Neuron (in vitro differentiated cells): ENCODE measurements around the gene DTNA.

Experiments used
- H2AFZ ChIP-seq: one replicate; pipeline ENCODE4 v1.6.1; 2013; ENCODE audit warnings: low read depth, mild to moderate bottlenecking, inconsistent platforms, low read length, moderate library complexity
- H3K27me3 ChIP-seq: one replicate; pipeline ENCODE4 v1.6.1; 2013; ENCODE audit warnings: low read length; ENCODE audit not compliant: insufficient read depth
- H3K36me3 ChIP-seq: one replicate; pipeline ENCODE4 v1.6.1; 2013; ENCODE audit warnings: low read length; ENCODE audit not compliant: insufficient read depth
- H3K4me1 ChIP-seq: one replicate; pipeline ENCODE4 v1.6.1; 2013; ENCODE audit warnings: low read length; ENCODE audit not compliant: insufficient read depth
- H3K4me3 ChIP-seq: 2 replicates; pipeline ENCODE4 v1.5.1; 2013; ENCODE audit warnings: mild to moderate bottlenecking, low read length, moderate library complexity
- H3K9me3 ChIP-seq: one replicate; pipeline ENCODE4 v1.6.1; 2013; ENCODE audit warnings: low read length

Gene DTNA

DNA sequence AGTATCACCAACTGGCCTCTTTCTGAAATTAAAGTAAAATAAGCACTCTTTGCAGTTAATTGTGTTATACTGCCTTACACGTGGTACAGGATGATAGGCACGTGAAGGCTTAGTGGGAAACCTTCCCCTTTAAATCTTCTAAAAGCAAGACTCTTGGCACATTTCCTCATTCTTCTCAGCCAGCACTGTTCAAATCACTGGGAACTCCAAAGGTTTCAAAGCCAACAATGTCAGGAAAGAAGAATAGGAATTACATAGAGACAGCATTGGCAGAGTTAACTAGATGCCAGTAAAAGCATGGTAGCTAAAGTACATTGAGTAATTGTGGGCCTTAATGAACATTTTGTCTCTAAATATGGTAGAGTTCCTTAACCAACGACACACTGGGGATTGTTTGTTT is 96.4 kb downstream of the DTNA start:
- H2AFZ ChIP-seq, result no peak overlapping the region
- H3K4me3 ChIP-seq, result no peak overlapping the region
- peaks cover 6% of the 10 kb centered on the region for H3K4me1 ChIP-seq
- H3K27me3 ChIP-seq, result no peaks in the 10 kb centered on the region
- H3K36me3 ChIP-seq, result no peaks in the 10 kb centered on the region
- H3K9me3 ChIP-seq, result no peaks in the 10 kb centered on the region

DNA sequence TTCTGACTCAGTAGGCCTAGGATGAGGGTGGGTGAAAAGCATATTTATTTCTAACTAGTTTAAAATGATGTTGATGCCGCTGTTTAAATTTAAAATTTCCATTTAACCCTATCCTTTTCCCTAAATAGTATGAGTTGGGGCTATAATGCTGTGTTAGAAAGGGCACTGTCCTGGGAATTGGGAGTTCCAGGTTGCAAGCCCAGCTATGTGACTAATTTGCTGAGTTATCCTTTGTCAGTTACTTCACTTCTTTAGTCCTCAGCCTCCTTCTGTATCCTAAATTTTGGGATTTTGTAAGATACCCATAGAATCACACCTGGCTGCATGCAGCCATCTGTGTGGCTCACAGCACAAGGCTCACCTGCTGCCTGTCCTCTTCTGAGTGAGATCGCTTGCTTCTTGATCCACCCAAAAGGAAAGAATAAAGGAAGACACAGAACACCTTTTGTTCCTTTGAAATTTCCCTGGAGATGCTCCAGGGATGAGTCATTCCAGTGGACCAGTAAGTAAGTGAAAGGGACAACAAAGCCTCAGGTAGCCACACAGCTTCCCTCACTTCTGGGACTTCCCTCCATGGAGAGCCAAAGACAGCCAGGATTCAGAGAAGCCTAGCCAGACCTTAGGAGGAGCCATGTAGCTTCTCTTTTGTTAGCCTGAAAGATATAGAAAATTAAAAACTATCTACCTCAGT is 97.2 kb downstream of the DTNA start:
- Histone ChIP-seq H3K36me3 (no peaks in the 10 kb centered on the region), H3K4me3 (no peak overlapping the region), H2AFZ (no peak overlapping the region), H3K27me3 (no peaks in the 10 kb centered on the region), H3K9me3 (no peaks in the 10 kb centered on the region), H3K4me1 (peaks cover 6% of the 10 kb centered on the region)

DNA sequence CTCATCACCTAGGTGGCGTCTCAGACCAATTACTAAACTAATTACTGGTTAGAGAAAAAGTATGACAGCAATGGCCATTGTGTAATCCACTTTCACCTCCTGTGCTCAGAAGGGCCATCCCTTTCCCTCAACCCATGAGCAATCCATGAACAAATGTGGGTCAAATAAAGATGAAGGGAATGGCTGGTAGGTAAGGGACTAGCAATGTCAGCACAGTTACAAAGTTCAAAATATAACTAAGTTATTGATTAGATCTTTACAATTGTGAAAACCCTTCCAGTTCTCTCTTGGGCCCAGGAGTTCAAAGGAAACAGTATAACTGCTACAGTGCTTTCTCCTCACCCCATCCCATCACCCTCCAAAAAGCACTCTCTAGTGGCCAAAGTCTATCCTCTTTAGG is 98.3 kb downstream of the DTNA start:
- H3K27me3 ChIP-seq, result no peaks in the 10 kb centered on the region
- no peak overlapping the region for H2AFZ ChIP-seq
- H3K4me1 ChIP-seq, result peaks cover 6% of the 10 kb centered on the region
- no peaks in the 10 kb centered on the region for H3K36me3 ChIP-seq
- no peak overlapping the region for H3K4me3 ChIP-seq
- H3K9me3 ChIP-seq, result no peaks in the 10 kb centered on the region

DNA sequence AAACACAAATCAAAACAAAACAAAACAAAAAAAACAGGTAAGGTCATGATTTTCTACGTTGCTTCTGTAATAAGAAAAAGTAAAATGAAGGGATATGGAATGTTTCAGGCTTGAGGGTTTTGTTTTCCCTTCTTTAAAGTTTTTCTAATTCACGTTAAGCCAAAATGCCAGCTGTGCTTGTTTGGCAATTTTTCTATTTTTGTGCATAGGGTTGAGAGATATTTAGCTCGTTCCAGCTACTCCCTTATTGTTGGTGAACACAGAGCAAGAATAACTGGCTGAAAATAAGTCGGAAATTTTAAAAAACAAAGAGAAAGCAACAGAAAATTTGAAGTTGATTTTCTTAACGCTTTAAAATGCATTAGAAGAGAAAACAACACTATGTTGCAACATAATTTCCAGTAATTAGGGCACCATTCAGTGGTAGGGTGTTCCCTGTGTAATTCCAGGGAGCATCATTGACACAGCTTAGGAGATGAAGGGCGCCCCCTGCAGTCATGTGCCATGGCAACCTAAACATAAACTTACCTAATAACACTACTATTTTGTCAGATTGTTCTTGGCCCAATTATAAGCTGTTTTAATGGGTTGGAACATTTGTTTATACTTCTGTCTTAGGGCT is 99.5 kb downstream of the DTNA start:
- no peaks in the 10 kb centered on the region for H3K27me3 ChIP-seq
- H3K4me3 ChIP-seq, result no peak overlapping the region
- no peak overlapping the region for H2AFZ ChIP-seq
- H3K36me3 ChIP-seq, result no peaks in the 10 kb centered on the region
- H3K9me3 ChIP-seq, result no peaks in the 10 kb centered on the region
- H3K4me1 ChIP-seq, result no peaks in the 10 kb centered on the region

DNA sequence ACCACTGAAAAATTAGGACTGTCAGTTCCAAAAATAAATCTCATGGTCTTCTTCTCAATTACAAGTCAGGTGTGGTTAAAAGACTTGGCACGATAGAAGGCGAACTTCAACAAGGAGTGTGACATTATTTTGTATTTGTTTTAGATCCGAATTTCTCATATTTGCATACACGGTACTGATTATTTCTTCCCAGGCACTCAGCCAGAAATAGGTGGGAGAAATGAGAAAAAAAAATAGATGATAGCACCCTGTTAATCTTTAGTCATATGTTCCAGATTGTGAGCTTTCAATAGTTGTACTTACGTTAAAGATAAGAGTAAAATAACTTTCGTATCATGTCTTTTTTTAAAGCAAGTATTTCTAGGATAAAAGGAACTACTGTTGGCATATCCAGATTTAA is 106.1 kb downstream of the DTNA start:
- Histone ChIP-seq H3K36me3 (no peaks in the 10 kb centered on the region), H3K9me3 (no peaks in the 10 kb centered on the region)

DNA sequence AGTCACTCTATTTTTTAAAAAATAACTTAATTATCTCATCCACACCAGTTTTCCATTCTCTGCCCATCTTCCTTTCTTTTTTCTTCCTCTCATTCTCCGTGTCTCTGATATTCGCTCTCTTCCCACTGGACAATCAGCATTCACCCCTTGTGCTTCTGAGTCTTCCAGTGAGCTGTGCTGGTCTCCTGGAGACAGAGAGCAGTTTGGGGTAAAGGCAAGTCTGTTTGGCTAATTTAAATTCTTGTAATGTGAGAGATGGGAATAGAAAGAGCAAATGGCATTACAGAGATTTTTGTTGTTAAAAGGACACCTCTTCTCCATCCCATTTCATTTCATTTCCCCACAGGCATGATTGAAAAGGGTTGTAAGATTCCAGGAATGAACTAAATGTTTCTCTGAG is 107.5 kb downstream of the DTNA start:
- Histone ChIP-seq H3K27me3 (no peaks in the 10 kb centered on the region), H3K9me3 (no peaks in the 10 kb centered on the region), H3K4me3 (no peak overlapping the region), H3K4me1 (peaks cover 12% of the 10 kb centered on the region), H3K36me3 (no peaks in the 10 kb centered on the region), H2AFZ (no peak overlapping the region)

More for the DNA sequence above, 106.1 kb downstream of the DTNA start:
- no peaks in the 10 kb centered on the region for H3K27me3 ChIP-seq
- H3K4me1 ChIP-seq, result peaks cover 12% of the 10 kb centered on the region
- no peak overlapping the region for H3K4me3 ChIP-seq
- H2AFZ ChIP-seq, result no peak overlapping the region

DNA sequence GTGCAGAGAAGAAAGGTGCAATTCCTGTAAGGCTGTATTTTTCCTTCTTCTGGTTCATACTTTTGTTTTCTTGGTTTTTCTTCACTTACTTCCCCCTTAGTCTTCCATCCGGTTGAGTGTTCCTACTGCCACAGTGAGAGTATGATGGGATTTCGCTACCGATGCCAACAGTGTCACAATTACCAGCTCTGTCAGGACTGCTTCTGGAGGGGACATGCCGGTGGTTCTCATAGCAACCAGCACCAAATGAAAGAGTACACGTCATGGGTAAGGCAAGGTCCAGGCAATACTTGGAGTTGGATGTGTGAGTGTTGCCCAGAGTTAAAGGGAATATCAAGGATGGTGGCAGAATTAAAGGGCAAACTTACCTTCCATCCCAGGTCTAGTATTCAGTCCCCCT is 108.0 kb downstream of the DTNA start:
- no peak overlapping the region for H2AFZ ChIP-seq
- H3K4me1 ChIP-seq, result peaks cover 12% of the 10 kb centered on the region
- no peaks in the 10 kb centered on the region for H3K9me3 ChIP-seq
- no peaks in the 10 kb centered on the region for H3K36me3 ChIP-seq
- no peaks in the 10 kb centered on the region for H3K27me3 ChIP-seq
- H3K4me3 ChIP-seq, result no peak overlapping the region

DNA sequence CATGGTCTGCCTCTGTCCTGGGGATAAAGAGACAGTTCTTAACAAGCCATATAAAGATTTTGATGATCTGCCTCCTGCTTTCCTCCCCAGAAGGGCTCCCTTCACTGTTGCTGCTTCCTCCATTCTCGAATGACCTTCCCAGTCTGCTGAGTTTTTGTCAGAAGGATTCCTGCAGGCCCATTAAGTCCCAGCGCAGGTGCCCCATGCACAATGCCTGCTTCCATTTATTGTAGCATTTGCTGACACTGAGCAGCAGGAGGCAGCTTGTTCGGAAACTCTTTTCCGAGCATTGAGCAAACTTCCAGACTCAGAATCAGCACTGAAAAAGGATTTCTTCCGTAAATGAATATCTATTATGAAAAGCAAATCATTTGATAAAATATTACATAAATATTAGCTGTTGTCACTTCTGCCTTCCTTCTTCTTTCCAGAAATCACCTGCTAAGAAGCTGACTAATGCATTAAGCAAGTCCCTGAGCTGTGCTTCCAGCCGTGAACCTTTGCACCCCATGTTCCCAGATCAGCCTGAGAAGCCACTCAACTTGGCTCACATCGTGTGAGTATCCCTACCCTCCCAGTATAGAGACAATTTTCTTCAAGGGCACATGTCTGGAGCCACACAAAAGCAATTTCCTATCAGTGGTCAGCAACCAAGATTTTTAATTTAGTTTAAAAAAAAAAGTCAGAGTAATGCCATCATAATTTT is 110.4 kb downstream of the DTNA start:
- Histone ChIP-seq H2AFZ (no peak overlapping the region), H3K36me3 (no peaks in the 10 kb centered on the region), H3K9me3 (no peaks in the 10 kb centered on the region), H3K4me3 (no peak overlapping the region), H3K27me3 (no peaks in the 10 kb centered on the region), H3K4me1 (peaks cover 12% of the 10 kb centered on the region)

DNA sequence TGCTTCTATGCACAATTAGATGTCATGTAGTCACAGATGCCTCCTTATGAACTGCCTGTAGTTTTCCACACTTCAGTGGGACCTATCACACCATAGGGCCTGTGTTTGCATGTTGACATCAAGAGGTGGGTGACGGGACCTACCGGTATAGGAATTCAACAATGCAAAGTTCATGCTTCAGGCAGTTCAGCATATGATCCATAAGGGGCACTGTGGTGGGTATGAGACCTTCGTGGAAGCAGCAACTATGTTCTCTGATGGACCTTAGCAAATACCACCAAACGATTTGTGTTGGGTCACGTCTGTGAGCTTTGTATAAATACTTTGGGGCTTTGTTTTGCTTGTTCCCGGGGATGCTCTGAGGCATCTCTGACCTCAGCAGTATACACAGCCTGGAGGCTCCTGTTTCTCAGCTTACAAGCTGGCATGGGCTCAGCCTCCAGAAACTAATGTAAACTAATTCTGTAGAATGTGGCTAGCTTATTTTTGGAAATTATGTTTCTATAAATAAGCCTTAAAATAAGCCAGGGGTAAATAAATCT is 111.6 kb downstream of the DTNA start:
- Histone ChIP-seq H3K36me3 (no peaks in the 10 kb centered on the region), H3K4me1 (peaks cover 12% of the 10 kb centered on the region), H2AFZ (no peak overlapping the region), H3K9me3 (no peaks in the 10 kb centered on the region), H3K4me3 (no peak overlapping the region), H3K27me3 (no peaks in the 10 kb centered on the region)

DNA sequence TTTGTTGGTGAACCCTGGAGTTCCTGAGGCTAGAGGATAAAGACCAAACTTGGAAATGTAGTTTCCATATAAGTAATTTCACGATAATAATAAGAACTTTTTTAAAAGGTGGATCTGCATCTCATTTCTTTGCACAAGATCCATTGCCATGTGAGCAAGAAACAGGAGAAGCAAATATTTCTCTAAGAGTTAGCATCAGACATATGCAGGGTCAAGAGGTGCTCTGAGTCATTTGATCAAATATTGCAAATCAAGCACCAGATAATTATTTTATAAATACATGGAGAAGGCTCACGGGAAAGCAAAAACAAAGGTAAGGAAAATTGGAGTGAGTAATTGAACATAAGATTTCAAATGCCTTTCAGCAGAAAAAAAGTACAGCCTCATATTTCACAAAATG is 118.0 kb downstream of the DTNA start:
- no peak overlapping the region for H2AFZ ChIP-seq
- H3K36me3 ChIP-seq, result no peaks in the 10 kb centered on the region
- H3K4me3 ChIP-seq, result no peak overlapping the region
- no peaks in the 10 kb centered on the region for H3K27me3 ChIP-seq
- H3K9me3 ChIP-seq, result no peaks in the 10 kb centered on the region
- H3K4me1 ChIP-seq, result no peaks in the 10 kb centered on the region

DNA sequence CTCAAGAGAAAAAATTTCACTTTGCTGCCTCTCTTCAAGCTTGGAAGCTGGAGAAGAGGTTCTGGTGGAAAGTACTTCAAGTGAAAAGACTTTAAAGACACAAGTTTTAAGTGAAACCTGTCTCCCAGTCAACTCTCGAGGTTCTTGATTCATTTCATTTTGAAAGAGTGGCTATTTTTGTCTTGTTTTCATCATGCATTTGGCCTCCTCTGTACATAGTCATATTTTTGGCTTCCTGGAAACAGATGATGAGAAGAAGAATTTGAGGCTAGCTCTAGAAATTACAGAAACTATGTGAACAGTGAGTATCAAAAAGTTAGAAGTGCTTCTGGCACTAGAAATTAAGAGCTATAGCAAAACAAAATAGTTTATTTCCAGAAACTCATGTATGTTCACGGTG is 124.8 kb downstream of the DTNA start:
- no peaks in the 10 kb centered on the region for H3K27me3 ChIP-seq
- H3K36me3 ChIP-seq, result no peaks in the 10 kb centered on the region
- H3K4me1 ChIP-seq, result peaks cover 2% of the 10 kb centered on the region

DNA sequence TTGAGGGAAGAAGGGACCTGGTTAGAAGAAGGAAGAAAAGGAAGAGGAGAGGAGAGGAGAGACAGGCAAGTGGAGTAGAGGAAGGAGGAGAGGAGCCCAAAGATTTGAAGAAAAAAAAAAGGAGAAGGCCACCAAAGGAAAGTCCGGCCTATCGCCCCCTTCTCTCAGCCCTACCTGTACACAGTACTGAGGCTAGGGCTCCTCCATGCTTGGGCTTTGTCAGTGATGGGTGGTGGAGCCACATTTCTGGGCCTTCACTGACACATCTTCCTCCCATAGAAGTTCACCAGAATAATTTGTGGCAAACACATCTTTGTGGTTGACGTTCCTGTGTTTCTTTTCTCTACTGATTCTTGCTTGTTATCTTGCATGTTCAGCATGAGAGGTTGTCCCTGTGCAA is 125.4 kb downstream of the DTNA start:
- no peak overlapping the region for H3K4me3 ChIP-seq
- no peak overlapping the region for H2AFZ ChIP-seq
- no peaks in the 10 kb centered on the region for H3K9me3 ChIP-seq
- peaks cover 2% of the 10 kb centered on the region for H3K4me1 ChIP-seq
- H3K36me3 ChIP-seq, result no peaks in the 10 kb centered on the region
- H3K27me3 ChIP-seq, result no peaks in the 10 kb centered on the region

More for the DNA sequence above, 124.8 kb downstream of the DTNA start:
- H2AFZ ChIP-seq, result no peak overlapping the region
- no peak overlapping the region for H3K4me3 ChIP-seq
- no peaks in the 10 kb centered on the region for H3K9me3 ChIP-seq

DNA sequence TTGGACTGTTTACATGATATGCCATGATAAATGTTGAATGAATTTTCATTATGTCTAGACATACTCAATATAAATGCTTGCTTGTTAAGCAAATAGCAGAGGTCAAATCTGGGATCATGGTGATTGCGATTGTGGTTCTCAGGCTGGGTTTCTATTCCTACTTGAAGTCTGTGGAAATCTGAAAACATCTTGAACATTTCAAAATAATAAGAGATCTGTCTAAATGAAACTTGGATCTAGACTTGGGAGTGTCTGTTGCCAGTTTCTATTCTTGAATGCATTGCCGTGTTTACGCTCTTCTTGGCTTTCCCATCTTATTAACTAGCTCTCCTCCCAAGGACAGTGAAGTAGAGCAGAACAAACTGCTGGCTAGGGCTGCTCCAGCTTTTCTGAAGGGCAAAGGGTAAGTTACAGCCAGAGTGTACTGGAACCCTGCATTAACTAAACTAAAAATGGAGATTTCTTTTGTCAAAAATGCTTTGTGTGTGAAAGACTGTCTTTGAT is 127.7 kb downstream of the DTNA start:
- Histone ChIP-seq H3K27me3 (no peaks in the 10 kb centered on the region), H2AFZ (no peak overlapping the region), H3K4me1 (peaks cover 2% of the 10 kb centered on the region), H3K4me3 (no peak overlapping the region), H3K36me3 (no peaks in the 10 kb centered on the region), H3K9me3 (no peaks in the 10 kb centered on the region)
